LHCN-M2 (cell line): ENCODE results near the gene RRP12. TPM values are rescaled to one million over a fixed set of nuclear protein-coding genes. Genes with fewer than 3 reads are reported as not detected.

Source experiments
- DNase-seq: peaks from one replicate; pipeline ENCODE4 v3.0.0-alpha.2; 2012; ENCODE audit warnings: low read depth
- total RNA-seq: library from RNA; depleted of rRNA; stranded (reverse); fragments of >200 nt; gene quantifications from 2 replicates; pipeline ENCODE4 v1.2.3, GENCODE V29; 2014; rRNA removed

Gene RRP12
- total RNA-seq, 1 experiment from 2014 or later = 24.7 TPM

DNA sequence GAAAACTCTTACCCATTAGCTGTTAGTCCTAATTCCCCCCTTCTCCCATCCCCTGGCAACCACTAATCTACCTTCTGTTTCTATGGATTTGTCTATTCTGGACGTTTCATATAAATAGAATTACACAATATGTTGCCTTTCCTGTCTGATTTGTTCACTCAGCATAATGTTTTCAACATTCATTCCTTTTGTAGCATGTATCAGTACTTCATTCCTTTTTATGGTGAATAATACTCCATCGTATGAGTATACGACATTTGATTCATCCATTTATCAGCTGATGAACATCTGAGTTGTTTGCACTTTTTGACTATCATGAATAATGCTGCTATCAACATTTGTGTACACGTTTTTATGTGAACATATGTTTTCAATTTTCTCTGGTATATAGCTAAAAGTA is 86.5 kb downstream of the RRP12 start:
- DNase-seq = no peak

DNA sequence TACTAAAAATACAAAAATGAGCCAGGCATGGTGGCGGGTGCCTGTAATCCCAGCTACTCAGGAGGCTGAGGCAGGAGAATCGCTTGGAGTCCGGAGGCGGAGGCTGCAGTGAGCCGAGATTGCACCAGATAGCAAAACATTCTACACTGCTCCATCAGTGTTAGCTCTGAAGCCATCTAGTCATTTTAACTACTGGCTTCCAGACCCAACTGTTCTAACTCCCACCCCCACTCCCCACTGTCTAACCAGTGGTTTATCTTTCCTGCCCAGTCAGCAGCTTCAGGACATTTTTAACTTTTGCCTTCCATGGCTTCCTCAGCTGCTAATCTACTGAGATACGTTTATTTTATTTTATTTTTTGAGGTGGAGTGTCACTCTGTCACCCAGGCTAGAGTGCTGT is 88.2 kb downstream of the RRP12 start:
- no peak for DNase-seq

DNA sequence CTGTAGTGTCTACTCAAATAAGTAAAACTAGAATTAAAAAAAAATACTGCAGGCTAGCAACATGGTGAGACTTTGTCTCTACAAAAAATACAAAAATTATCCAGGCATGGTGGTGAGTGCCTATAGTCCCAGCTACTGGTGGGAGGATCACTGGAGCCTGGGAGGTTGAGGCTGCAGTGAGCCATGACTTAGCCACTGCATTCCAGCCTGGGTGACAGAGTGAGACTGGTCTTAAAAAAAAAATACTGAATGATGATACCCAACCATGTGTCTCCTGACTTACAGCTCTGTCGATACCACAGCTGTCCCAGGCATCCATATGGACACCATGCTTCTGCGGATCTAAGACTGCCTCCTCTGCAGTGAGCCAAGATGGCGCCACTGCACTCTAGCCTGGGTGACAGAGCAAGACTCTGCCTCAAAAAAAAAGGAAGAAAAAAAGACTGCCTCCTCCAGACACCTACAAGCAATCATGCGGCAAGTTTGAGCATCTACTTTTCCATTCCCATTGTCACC is 90.0 kb downstream of the RRP12 start:
- no peak for DNase-seq

DNA sequence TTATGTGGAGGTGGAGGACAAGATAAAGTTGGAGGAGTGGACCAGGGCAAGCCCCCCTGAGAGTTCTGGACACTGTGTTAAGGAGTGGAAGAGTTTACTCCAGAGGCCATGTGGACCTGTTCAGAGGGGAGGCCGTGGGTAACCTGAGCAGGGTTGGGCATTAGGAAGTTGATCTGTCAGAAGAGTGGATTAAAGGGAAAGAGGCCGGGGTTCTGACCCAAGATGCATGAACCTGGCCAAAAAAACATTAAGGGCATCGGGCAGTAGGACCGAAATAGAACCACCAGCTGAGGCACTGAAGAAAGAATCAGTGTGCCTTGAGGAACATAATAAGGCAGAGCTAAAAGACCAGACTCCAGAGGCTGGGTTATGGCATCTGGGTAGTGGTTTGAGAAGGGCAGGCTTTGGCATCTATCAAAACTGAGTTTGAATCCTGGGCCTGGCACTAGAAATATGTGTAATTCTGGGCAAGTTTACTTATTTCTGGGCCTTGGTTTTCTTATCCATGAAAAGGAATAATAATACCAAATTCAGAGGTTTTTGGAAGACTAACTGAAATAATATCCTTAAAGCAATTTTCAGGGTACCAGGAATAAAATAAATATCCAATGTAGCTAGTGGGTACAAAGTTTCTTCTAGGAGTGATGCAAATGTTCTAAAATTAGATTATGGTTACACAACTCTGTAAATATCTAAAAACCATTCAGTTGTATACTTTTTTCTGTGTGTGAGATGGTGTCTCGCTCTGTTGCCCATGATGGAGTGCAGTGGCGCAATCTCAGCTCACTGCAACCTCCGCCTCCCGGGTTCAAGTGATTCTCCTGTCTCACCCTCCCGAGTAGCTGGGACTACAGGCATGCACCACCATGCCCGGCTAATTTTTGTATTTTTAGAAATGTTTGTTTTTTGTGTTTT is 93.0 kb downstream of the RRP12 start:
- DNase-seq = no peak

DNA sequence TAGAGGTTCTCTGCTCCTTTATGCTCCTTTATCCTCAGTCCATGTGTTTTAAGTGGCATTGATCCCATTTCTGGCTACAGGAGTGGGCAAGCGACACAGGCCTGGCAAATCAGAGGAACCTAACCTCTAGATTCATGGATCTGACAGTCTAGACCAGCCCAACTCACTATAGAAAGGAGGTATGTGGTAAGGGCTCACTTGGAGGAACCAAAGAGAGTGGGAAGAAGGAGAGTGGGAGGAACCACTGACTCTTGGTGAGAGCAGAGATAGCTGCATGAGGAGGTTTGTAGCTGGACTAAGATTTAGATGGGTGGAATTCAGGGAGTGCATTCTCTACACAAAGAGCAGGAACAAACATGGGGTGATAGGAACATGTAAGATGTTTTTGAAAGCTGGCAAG is 93.7 kb downstream of the RRP12 start:
- no peak for DNase-seq

Other genes with a start within 250 kb of the RRP12 start
- under 0.01 TPM in 1 of 2 replicates, not detected in the other for gene SLIT1, start 215.4 kb downstream of the RRP12 start, total RNA-seq
- gene ARHGAP19, start 108.7 kb downstream of the RRP12 start, total RNA-seq = 10.3 and 13.5 TPM in 2 replicates
- gene FRAT1, start 82.1 kb downstream of the RRP12 start, total RNA-seq = 1.5 and 1.7 TPM in 2 replicates
- gene FRAT2, start 66.6 kb downstream of the RRP12 start, total RNA-seq = 4.8 and 5.2 TPM in 2 replicates
- 1,289 and 1,520 TPM in 2 replicates for gene PGAM1, start 24.9 kb upstream of the RRP12 start, total RNA-seq
- gene EXOSC1, start 44.7 kb upstream of the RRP12 start, total RNA-seq = 34.4 and 38.3 TPM in 2 replicates
- 77.3 and 86.1 TPM in 2 replicates for gene ZDHHC16, start 44.8 kb upstream of the RRP12 start, total RNA-seq
- gene MMS19, start 97.1 kb upstream of the RRP12 start, total RNA-seq = 95.3 and 112 TPM in 2 replicates
- 36.5 and 39.3 TPM in 2 replicates for gene UBTD1, start 97.6 kb upstream of the RRP12 start, total RNA-seq
- 0.11 TPM in 1 of 2 replicates, not detected in the other for gene ANKRD2, start 171.4 kb upstream of the RRP12 start, total RNA-seq
- 0.51 and 1.0 TPM in 2 replicates for gene HOGA1, start 183.0 kb upstream of the RRP12 start, total RNA-seq
- 0.11 TPM in 1 of 2 replicates, not detected in the other for gene C10orf62, start 188.4 kb upstream of the RRP12 start, total RNA-seq
- 3.7 and 4.3 TPM in 2 replicates for gene MORN4, start 232.2 kb upstream of the RRP12 start, total RNA-seq
- 24.3 and 32.5 TPM in 2 replicates for gene PI4K2A, start 239.3 kb upstream of the RRP12 start, total RNA-seq